NCI-H510A (cell line): ENCODE measurements around the gene FBXO5.
"Not testable (repeated sequence)": the region's sequence is repeated elsewhere in the genome, so short reads cannot be mapped to it uniquely, and the experiment has no call there.

Experiments
- DNase-seq: peaks from one replicate; lab custom pipeline; 2025; lab: John Stamatoyannopoulos, UW

FBXO5 gene, protein sequence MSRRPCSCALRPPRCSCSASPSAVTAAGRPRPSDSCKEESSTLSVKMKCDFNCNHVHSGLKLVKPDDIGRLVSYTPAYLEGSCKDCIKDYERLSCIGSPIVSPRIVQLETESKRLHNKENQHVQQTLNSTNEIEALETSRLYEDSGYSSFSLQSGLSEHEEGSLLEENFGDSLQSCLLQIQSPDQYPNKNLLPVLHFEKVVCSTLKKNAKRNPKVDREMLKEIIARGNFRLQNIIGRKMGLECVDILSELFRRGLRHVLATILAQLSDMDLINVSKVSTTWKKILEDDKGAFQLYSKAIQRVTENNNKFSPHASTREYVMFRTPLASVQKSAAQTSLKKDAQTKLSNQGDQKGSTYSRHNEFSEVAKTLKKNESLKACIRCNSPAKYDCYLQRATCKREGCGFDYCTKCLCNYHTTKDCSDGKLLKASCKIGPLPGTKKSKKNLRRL

DNA sequence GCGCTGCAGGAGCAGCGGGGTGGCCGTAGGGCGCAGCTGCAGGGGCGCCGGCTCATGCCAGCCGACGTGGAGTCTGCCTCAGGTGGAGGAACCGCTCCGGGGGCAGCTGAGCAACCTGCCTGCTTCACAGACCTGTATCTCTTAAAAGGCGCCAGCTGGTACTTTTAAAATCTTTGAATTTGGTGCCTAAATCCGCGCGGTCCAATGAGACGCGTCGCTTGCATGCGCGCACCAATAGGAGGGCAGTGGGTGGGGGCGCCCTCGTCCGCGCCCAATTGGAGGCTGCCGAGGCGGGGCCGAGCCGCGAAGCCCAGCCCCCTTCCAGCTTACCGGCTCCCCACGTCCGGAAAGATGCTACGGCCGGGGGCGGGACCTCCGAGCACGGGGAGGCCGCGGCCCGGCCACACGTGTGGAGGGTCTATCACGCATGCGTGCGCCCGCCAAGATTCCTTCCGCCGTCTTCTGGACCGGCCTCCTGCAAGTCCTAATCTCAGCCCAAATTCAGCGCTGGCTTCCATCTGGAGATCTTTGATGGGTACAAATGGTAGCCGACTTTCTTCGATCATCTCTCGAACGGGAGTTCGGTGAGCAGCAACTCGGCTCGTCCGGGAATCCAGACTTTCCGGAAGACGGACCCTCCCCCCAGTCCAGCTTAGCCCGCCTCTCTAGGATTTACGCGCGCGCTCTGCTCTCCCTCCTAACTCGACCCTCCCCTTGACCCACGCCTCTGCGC lies at the start of gene FBXO5:
TSS of gene FBXO5 (minus strand) at position 138 of the 733 bp plus-strand sequence. CDS start at position 56, 82 bp downstream.
- peak; percentile 85 for DNase-seq

GRCh38 chr6:153032255-153032882 lies 49.5 kb upstream of the FBXO5 start:
- DNase-seq = no peak

- no peak for DNase-seq
These were observed 48.6 kb upstream of the FBXO5 start for GRCh38 chr6:153031335-153031955.

DNA sequence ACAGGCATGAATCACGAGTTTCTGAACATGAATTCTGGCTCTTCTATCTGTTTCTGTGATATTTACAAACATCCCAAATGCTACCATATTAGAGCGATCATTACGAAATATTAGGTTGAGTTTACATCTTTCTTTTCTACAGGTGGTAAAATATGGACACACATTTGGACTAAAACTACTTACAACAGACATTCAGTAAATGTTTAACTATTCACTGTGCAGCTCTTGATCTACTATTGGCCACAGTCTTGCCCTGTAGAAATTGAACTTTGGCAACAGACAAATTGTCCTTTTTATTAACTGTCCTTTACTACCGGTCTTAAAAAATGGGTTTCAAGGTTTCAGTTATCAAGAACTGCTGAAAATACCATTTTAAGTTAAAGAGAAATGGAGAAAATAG lies 46.1 kb upstream of the FBXO5 start:
- DNase-seq = no peak

DNA sequence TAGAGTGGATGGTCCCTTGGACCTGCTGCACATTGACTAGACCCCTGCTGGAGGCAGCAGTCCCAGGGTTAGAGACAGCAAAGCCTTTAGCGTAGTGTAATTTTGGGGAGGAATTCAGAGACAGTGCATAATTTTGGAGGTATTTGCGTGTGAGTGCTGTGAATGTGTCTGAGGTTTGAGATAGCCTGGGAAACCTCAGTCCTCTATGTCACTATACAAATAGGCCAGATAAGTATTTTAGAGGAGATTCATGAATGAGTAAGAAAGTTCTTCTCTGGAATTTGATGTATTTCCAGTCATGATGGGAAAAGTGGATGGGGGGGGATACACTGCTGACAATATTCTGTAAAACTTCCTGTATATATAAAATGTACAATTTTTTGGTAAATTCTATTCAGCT lies 45.4 kb upstream of the FBXO5 start:
- DNase-seq = no peak

GRCh38 chr6:153027480-153027879 lies 44.6 kb upstream of the FBXO5 start:
- DNase-seq = no peak

- no peak for DNase-seq
These were observed 41.8 kb upstream of the FBXO5 start for GRCh38 chr6:153024709-153025017.

GRCh38 chr6:153023977-153024708 lies 41.3 kb upstream of the FBXO5 start:
- no peak for DNase-seq

DNA sequence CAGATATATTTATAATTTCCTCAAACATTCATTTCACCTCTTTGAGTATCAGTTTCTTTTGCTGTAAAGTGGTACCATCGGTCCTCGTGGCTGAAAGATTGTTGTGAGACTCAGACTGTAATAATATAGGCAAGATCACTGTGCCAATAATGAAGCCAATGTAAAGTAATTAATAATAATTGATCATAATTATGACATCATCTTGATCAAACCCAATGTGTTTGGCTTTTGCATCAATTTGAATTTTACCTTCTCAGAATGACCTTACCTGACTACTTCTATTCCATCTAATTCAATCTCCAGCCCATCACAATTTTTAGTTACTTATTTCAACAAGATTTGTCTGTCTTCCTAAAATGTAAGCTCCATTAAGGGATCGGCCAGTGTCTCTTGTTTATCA lies 35.5 kb upstream of the FBXO5 start:
- DNase-seq = no peak

DNA sequence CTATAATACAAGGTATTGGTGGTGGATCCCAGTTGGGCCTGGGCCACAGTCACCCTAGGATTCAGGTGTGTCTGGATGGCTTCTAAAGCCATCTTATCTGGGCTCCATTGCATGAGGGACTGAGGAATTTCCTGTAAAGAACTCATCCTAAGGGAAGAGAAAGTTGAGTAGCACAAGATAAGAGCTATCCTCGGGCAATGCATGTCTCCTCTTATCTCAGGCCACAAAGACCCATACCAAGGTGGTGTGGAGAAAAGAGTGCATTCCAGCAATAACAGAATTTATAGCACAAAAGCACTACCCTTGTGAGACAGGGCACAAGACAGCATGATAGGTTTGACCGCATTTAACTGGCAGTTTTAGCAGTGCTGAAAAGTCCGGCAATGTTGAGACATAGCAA lies 34.0 kb upstream of the FBXO5 start:
- no peak for DNase-seq

DNA sequence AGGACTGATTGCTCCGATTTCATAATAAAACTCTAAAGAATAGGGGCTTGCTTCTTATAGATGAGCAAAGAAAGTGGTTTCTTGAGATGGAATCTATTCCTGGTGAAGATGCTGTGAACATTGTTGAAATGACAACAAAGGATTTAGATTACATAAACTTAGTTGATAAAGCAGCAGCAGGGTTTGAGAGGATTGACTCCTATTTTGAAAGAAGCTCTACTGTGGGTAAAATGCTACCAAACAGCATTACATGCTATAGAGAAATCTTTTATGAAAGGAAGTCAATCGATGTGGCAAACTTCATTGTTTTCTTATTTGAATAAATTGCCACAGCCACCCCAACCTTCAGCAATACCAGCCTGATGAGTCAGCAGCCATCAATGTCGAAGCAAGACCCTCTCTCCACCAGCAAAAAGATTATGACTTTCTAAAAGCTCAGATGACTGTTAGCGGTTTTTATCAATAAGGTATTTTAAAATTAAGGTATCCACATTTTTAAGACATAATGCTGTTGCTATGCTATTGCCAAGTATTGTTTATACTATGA lies 32.3 kb upstream of the FBXO5 start:
- no peak for DNase-seq

- DNase-seq = no peak
These were observed 30.6 kb upstream of the FBXO5 start for GRCh38 chr6:153013438-153013837.

- no peak for DNase-seq
These were observed 30.0 kb upstream of the FBXO5 start for GRCh38 chr6:153012856-153013255.

- no peak for DNase-seq
These were observed 20.5 kb upstream of the FBXO5 start for GRCh38 chr6:153003366-153003690.

- DNase-seq = peak; percentile 83
These were observed 19.9 kb upstream of the FBXO5 start, which contains the start of gene MTRF1L for GRCh38 chr6:153002613-153003365. Gene MTRF1L (minus strand): TSS chr6:153002709. CDS start chr6:153002685, 24 bp downstream.

GRCh38 chr6:153001767-153002612 lies 19.1 kb upstream of the FBXO5 start:
- DNase-seq = no peak

GRCh38 chr6:153000790-153001189 lies 17.9 kb upstream of the FBXO5 start:
- DNase-seq = not testable (repeated sequence)

- DNase-seq = no peak
These were observed 17.4 kb upstream of the FBXO5 start for GRCh38 chr6:153000243-153000642.

GRCh38 chr6:152999538-152999937 lies 16.7 kb upstream of the FBXO5 start:
- DNase-seq = not testable (repeated sequence)

GRCh38 chr6:152993847-152994246 lies 11.0 kb upstream of the FBXO5 start:
- no peak for DNase-seq
